Naive thymus-derived CD8-positive, alpha-beta T cell (primary cell): ENCODE results near the gene AGBL1. TPM values are rescaled to one million over a fixed set of nuclear protein-coding genes. Genes with fewer than 3 reads are reported as not detected.

Experiments used
- ATAC-seq, 2 donors: fragments of 150-1000 bp; cut with Tn5 transposase in 1 of 2; sonication (Bioruptor Pico), chemical (Tn5 transposase) in 1 of 2; 1 replicate in 1 of 2; 2 replicates in 1 of 2; pipeline ENCODE4 v1.10.0; 2021; ENCODE audit warnings: mild to moderate bottlenecking in 2 of 2, moderate library complexity in 2 of 2
- POLR2A ChIA-PET: fragments of 350-600 bp; sonication (Branson Sonifier 250); formaldehyde crosslinking; loops from one replicate; lab custom pipeline; 2021; ENCODE audit warnings: antibody characterized with exemption; lab: Charles Lee
- DNase-seq, 10 donors: peaks; one replicate each; pipeline versions ENCODE4 v3.0.0 to v3.0.0-alpha.2; 2020 to 2022
- H3K27ac Mint-ChIP-seq, 10 donors: one replicate each; pipeline ENCODE4 v1.8.0; 2020 to 2022; ENCODE audit warnings: mild to moderate bottlenecking in 10 of 10, mixed read lengths in 10 of 10, moderate library complexity in 4 of 10, inconsistent platforms in 1 of 10
- H3K27me3 Mint-ChIP-seq, 5 donors: one replicate each; pipeline ENCODE4 v1.8.0; 2021 to 2022; ENCODE audit warnings: mixed read lengths in 5 of 5
- H3K36me3 Mint-ChIP-seq, 3 donors: one replicate each; pipeline ENCODE4 v1.8.0; 2020 to 2022; ENCODE audit warnings: mixed read lengths in 3 of 3, mild to moderate bottlenecking in 2 of 3, inconsistent platforms in 1 of 3
- H3K4me1 Mint-ChIP-seq, 4 donors: one replicate each; pipeline ENCODE4 v1.8.0; 2021 to 2022; ENCODE audit warnings: mixed read lengths in 4 of 4
- H3K4me3 Mint-ChIP-seq, 10 donors: one replicate each; pipeline ENCODE4 v1.8.0; 2020 to 2022; ENCODE audit warnings: mild to moderate bottlenecking in 10 of 10, mixed read lengths in 10 of 10, moderate library complexity in 6 of 10, inconsistent platforms in 1 of 10
- H3K9me3 Mint-ChIP-seq, 9 donors: one replicate each; pipeline ENCODE4 v1.8.0; 2020 to 2022; ENCODE audit warnings: mixed read lengths in 9 of 9, mild to moderate bottlenecking in 3 of 9, inconsistent platforms in 1 of 9, moderate library complexity in 1 of 9
- polyA plus RNA-seq, 3 donors: library from polyadenylated mRNA; unstranded; fragments of 300-500 nt; fragmentation: Illumina TruSeq; gene quantifications; one replicate each; pipeline ENCODE4 v1.2.3, GENCODE V29; 2021
- total RNA-seq, 8 experiments: library from RNA in 2 of 8; stranded (reverse) in 2 of 8; gene quantifications; one replicate each; pipeline ENCODE4 v1.2.3 and lab custom pipeline; 2021 to 2026

AGBL1 gene
- total and polyA plus RNA-seq, 5 experiments from 2014 or later: not detected

DNA sequence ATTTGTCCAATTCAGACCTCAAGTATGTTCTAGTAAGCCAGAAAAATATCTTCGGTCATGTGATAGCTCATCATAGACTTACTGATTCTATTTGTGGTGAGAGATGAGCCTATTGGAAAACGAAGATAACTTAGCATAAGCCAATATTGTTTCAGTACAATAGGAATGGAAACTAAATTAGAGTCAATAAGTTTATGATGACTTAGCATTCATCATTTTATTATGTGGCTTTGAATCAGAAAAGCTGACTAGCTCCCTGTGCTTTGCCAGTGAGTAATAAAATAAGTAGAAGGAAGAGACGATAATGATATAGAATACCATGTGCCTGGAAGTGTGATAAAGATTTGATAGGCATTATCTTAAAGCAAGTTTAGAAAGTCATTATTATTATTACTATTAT, 605.6 kb downstream of the AGBL1 start:
- Mint-ChIP-seq H3K4me3 (no peak overlapping the region), H3K9me3 (peaks cover 0 to 7% (median 0%) of the 10 kb centered on the region in 9 donors), H3K36me3 (no peaks in the 10 kb centered on the region), H3K4me1 (peaks cover 0 to 3% (median under 1%) of the 10 kb centered on the region in 4 donors), H3K27ac (no peak overlapping the region), H3K27me3 (peaks cover 0 to 4% (median 0%) of the 10 kb centered on the region in 5 donors)
- ATAC-seq (no peak), DNase-seq (no peak)
- POLR2A ChIA-PET: no interaction called here

DNA sequence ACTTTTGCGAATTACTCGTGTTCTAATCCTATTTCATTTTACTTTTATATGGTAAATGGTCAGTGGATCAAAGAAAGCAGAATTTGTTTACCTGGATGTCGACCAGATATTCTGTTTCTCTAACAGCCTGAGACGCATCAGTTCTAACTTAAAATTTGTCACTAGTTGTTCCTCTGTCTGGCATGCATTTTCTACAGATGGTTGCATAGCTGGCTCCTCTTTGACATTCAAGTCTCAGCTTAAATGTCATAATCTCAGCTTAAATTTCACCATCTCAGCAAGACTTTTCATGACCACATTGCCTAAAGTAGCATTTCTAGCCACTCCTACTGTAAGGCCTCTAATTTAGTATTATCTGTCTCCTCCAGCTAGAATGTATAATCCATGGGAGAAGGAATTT, 609.3 kb downstream of the AGBL1 start:
- Mint-ChIP-seq H3K27ac (peak overlapping the region in 1 of 10 donors; percentile 32), H3K9me3 (peaks cover 0 to 7% (median 2%) of the 10 kb centered on the region in 9 donors), H3K4me1 (peaks cover 0 to 6% (median 1%) of the 10 kb centered on the region in 4 donors), H3K36me3 (no peaks in the 10 kb centered on the region), H3K4me3 (no peak overlapping the region), H3K27me3 (no peaks in the 10 kb centered on the region)
- no peak for DNase-seq
- ATAC-seq: no peak
- POLR2A ChIA-PET: no interaction called here

DNA sequence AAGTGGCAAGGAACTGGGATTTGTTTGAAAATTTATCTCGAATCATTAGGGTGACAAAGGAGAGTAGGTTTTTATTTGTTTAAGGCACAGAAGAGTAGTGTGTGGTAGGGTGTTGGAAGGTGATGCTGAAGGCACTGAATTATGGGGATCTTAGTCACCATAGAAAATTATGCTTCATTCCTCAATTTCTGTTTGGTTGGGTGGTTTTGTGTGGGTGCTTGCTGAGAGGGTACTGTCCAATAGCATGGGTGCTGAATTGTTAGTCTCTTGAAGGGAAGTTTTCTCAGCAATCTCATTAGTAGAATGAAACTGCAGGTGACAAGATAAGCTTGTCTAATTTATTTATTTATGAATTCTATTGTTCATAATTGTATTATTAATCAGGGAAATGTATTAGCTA, 610.9 kb downstream of the AGBL1 start:
- H3K9me3 Mint-ChIP-seq: peaks cover 0 to 7% (median 5%) of the 10 kb centered on the region in 9 donors
- no peak overlapping the region for H3K27ac Mint-ChIP-seq
- H3K4me3 Mint-ChIP-seq: no peak overlapping the region
- ATAC-seq (no peak), DNase-seq (no peak)
- H3K27me3 Mint-ChIP-seq: no peaks in the 10 kb centered on the region
- peaks cover 0 to 6% (median 1%) of the 10 kb centered on the region in 4 donors for H3K4me1 Mint-ChIP-seq
- no peaks in the 10 kb centered on the region for H3K36me3 Mint-ChIP-seq
- POLR2A ChIA-PET: no interaction called here

DNA sequence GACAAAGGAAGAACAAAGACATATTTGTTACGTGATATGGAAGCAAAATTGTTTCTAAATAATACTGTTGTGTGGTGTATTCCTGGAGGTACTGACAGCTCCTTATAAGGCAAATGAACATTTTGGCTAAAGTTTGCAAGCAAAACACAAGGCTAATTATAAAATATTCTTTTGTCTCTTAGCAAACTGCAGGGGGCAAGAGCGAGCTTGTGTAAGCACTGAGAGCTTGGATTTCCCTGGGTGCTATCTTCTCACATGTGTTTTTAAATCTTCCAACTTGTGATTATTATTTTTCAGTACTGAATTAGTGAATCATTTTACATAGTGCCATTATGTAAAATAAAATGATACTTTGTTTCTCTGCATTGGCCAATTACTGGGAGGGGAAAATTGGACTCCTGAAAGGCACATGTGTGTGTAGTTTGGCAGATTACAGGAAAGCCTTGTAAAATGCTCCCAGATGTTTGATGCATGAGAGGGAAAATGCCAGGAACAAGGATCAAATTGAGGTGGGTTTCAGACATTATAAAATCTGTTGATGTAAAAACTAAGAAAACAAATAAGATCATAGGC, 611.5 kb downstream of the AGBL1 start:
- ATAC-seq: no peak
- Mint-ChIP-seq H3K4me3 (no peak overlapping the region), H3K4me1 (peaks cover 0 to 6% (median 0%) of the 10 kb centered on the region in 4 donors), H3K9me3 (peaks cover 0 to 11% (median 5%) of the 10 kb centered on the region in 9 donors), H3K36me3 (no peaks in the 10 kb centered on the region), H3K27ac (no peak overlapping the region), H3K27me3 (no peaks in the 10 kb centered on the region)
- POLR2A ChIA-PET: no interaction called here
- DNase-seq: no peak

DNA sequence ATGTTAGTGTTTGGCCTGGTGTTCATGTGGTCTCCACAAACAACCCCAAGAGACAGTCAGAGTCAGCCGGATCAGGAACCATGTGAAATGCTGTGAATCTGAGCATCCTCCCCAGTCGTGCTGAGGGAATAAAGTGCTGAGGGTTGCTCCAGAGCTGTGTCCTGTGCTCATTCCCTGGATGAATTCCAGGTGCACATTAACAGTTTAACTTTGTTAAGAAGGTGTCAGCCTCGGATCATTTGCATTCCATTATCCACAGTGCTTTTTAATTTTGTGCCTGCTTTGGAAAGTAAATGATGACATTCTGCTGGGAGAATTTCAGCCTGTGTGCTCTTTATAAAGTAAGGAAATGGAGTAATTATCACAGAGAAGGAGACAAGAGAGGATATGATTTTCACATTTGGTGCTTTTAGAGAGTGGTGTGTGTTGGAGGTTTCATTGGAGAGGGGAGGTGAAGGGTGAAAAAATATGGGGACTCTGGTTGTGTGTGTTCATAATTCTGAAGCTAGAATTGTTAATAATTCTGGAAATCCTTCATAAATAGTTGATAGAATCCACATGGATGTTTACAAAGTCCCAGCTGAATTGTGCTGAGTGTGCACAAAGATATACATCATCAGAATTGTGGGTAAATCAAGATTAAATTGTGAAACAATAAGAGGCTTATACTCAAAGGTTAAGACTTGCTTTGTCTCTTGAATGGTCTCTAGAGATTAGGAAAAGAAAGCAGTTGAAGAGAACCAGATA, 621.4 kb downstream of the AGBL1 start:
- Mint-ChIP-seq H3K9me3 (peaks cover 0 to 16% (median 13%) of the 10 kb centered on the region in 9 donors), H3K36me3 (peaks cover 0 to 16% (median 14%) of the 10 kb centered on the region in 3 donors), H3K27ac (no peak overlapping the region), H3K27me3 (peaks cover 0 to 6% (median 0%) of the 10 kb centered on the region in 5 donors), H3K4me3 (no peak overlapping the region), H3K4me1 (no peaks in the 10 kb centered on the region)
- POLR2A ChIA-PET: interaction anchor here (0.6 kb wide), 1 partner anchor 130 kb away, joined by 4 read pairs; no protein-coding TSS in a partner anchor
- no peak for DNase-seq
- no peak for ATAC-seq

DNA sequence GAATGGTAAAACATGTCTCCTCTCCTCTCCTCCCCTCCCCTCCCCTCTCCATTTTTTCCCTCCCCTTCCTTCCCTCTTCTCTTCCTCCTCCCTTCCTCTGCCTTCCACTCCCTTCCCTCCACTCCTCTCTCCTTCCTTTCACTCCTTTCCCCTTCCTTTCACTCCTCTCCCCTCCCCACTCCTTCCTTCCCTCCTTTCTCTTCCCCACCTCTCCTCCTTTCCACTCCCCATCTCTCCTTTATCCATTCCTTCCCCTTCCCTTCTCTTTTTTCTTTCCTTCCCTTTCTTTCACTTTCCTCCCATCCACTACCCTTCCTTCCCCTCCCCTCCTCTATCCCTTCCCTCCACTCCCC, 621.9 kb downstream of the AGBL1 start:
- Mint-ChIP-seq H3K36me3 (peaks cover 0 to 16% (median 14%) of the 10 kb centered on the region in 3 donors), H3K27me3 (peaks cover 0 to 6% (median 0%) of the 10 kb centered on the region in 5 donors), H3K27ac (no peak overlapping the region), H3K9me3 (peaks cover 0 to 16% (median 13%) of the 10 kb centered on the region in 9 donors), H3K4me1 (no peaks in the 10 kb centered on the region), H3K4me3 (no peak overlapping the region)
- POLR2A ChIA-PET: no interaction called here
- DNase-seq (no peak), ATAC-seq (no peak)

DNA sequence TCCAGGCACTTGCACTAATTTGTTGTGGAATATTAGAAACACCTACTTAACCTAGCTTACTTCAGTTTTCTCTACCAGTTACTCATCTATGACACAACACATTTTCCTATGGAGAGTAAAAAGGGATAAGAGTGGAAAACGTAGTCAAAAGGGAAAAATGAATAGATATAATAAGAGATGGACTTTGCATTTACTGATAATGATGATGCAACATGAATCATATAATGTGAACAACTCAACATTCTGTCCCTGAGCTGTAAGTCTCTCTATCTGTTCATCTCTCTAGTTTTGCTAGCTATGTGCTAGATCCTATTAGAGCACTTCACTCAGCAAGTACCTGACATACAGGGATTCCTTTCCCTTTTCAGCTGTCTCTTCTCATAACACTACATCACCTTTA, 627.1 kb downstream of the AGBL1 start:
- no peak overlapping the region for H3K27ac Mint-ChIP-seq
- no peak overlapping the region for H3K4me3 Mint-ChIP-seq
- peaks cover 0 to 13% (median 0%) of the 10 kb centered on the region in 9 donors for H3K9me3 Mint-ChIP-seq
- ATAC-seq: no peak
- H3K27me3 Mint-ChIP-seq: peaks cover 0 to 5% (median 0%) of the 10 kb centered on the region in 5 donors
- POLR2A ChIA-PET: no interaction called here
- DNase-seq: no peak
- H3K36me3 Mint-ChIP-seq: peaks cover 0 to 4% (median 0%) of the 10 kb centered on the region in 3 donors
- no peaks in the 10 kb centered on the region for H3K4me1 Mint-ChIP-seq

DNA sequence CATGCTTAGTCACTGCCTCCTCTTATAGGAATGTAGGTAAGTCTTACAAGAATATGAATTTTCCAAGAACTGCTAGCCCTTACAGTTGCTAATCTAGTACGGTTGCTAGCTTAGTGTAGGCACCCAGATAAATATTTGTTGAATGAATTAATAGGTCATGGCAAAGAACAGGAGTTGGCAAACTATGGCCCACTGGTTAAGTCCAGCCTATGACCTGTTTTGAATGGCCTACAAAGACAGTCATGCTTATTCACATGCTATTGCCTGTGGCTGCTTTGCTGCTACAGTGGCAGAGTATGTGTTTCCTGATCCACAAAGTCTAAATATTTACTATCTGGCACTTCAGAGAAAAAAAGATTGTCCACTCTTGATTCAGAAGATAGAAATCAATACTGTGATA, 631.8 kb downstream of the AGBL1 start:
- DNase-seq: no peak
- Mint-ChIP-seq H3K4me3 (no peak overlapping the region), H3K27ac (no peak overlapping the region), H3K36me3 (no peaks in the 10 kb centered on the region), H3K9me3 (no peaks in the 10 kb centered on the region), H3K27me3 (peaks cover 0 to 1% (median 0%) of the 10 kb centered on the region in 5 donors), H3K4me1 (no peaks in the 10 kb centered on the region)
- POLR2A ChIA-PET: no interaction called here
- ATAC-seq: no peak

DNA sequence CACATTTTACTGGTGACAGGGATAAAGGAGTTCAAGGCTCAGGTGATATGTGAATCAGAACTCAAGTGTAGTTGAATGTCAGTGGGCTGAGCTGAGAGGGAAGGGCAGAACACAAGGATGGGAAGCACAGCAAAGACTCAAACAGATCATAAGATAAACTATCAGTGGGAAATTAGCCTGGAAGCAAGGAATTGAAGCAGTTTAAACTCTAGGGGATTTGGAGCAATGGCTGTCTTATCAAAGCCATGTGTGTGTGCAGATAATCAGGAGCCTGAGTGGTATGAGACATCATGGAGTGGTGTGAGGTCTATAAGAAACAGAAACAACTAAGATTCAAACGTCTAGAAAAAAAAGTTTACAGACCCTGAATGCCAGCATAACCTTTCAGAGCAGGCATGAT, 634.6 kb downstream of the AGBL1 start:
- Mint-ChIP-seq H3K4me1 (peaks cover 0 to 1% (median 0%) of the 10 kb centered on the region in 4 donors), H3K9me3 (no peaks in the 10 kb centered on the region), H3K27me3 (peaks cover 0 to 1% (median 0%) of the 10 kb centered on the region in 5 donors), H3K27ac (no peak overlapping the region), H3K4me3 (no peak overlapping the region), H3K36me3 (no peaks in the 10 kb centered on the region)
- POLR2A ChIA-PET: no interaction called here
- no peak for DNase-seq
- ATAC-seq: no peak

DNA sequence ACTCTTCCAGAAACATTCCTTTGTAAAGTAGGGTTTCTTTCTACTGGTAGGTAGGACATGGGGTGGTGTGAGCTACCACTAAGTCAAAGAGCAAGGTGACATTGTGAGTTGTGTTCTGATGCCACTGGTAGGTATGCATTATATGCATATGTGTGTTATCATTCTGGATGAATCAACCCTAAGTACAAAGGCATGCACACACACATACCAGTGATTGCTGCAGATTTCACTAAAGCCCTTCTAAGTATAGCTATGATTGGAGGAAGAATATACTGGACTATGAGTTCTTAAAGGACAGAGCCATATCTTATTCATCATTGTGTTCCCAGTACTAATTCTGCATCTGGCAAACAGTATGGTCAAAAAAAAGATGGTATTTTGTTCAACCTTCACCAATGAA, 646.0 kb downstream of the AGBL1 start:
- Mint-ChIP-seq H3K27me3 (no peaks in the 10 kb centered on the region), H3K27ac (no peak overlapping the region), H3K4me1 (no peaks in the 10 kb centered on the region), H3K9me3 (peaks cover 0 to 10% (median 2%) of the 10 kb centered on the region in 9 donors), H3K4me3 (no peak overlapping the region), H3K36me3 (no peaks in the 10 kb centered on the region)
- ATAC-seq (no peak), DNase-seq (no peak)
- POLR2A ChIA-PET: no interaction called here

DNA sequence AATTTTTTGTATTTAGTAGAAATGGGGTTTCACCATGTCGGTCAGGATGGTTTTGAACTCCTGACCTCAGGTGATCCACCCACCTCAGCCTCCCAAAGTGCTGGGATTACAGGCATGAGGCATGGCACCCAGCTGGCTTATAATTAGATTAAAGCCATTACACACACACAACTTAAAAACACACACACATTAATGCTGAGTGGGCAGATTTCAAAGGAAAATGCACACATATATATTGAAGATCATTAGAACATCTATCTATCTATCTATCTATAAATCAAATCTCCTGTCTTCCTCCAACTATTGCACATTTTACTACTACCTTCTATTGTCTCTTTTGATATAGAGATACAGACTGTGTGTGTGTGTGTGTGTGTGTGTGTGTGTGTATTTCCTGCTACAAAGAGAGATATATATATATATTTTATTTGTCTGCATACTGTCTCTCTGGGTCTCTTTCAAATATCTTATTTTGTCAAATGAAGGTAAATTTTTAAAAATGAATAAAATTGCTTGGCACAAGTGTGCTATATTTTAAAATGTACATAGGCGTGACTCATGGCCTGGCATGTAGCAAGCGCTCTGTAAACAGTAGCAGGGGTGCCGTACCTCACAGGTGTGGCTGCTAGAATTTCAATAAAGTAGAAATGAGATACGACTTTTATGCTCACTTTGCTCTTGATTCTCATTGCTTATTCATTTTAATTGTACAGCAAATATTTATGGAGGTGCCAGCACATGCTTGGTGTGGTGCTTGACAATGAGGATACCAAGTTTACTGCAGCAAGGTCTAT, 655.8 kb downstream of the AGBL1 start:
- Mint-ChIP-seq H3K36me3 (peaks cover 0 to 6% (median 5%) of the 10 kb centered on the region in 3 donors), H3K9me3 (peaks cover 0 to 8% (median 0%) of the 10 kb centered on the region in 9 donors), H3K27me3 (no peaks in the 10 kb centered on the region), H3K4me3 (no peak overlapping the region), H3K4me1 (peaks cover 0 to 2% (median 0%) of the 10 kb centered on the region in 4 donors), H3K27ac (no peak overlapping the region)
- POLR2A ChIA-PET: no interaction called here
- no peak for ATAC-seq
- no peak for DNase-seq

DNA sequence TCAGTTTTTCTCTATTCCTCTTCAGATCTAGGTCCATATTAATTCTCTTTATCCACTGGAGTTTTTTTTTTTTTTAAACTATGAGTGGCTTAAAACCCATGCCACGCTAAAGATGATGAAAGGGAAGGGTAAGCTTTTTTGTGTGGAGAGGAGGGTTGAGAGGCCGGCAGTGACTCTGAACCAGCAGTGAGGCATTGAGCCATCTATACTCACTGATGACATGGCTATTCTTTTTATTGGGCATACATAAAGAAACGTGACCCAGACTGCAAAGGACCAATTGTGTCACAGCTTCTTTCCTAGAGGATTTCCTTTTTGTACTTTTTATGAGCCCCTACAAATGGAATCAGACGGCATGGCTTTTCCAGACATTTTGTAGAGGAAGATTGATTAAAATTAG, 662.2 kb downstream of the AGBL1 start:
- POLR2A ChIA-PET: no interaction called here
- H3K36me3 Mint-ChIP-seq: peaks cover 0 to 6% (median 5%) of the 10 kb centered on the region in 3 donors
- peaks cover 0 to 8% (median 0%) of the 10 kb centered on the region in 9 donors for H3K9me3 Mint-ChIP-seq
- no peak overlapping the region for H3K4me3 Mint-ChIP-seq
- DNase-seq: no peak
- H3K4me1 Mint-ChIP-seq: peaks cover 0 to 5% (median under 1%) of the 10 kb centered on the region in 4 donors
- no peak for ATAC-seq
- H3K27me3 Mint-ChIP-seq: no peaks in the 10 kb centered on the region
- peak overlapping the region in 1 of 10 donors; percentile 10 for H3K27ac Mint-ChIP-seq
